ENCODE data around the gene IL20RA.

The IL20RA gene

DNA sequence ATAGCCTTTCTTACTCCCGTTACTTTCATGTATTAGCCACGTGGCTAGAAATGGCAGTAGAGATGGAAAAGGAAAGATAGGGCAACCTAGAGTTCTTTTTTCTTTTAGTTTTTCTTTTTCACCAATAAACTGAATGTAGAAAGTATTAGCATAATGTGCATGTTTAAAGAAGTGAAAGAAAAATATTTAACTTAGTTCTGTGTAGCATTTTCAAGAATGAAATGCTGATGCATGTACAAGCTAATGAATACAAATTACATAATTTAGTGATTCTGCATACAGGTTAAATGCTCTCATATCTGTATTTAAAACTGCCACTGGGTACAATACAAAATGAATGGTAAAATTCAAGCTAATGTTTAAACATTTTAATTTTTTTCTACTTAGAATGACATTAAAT is 22.6 kb upstream of the IL20RA start:
- no peak for DNase-seq (ENCODE audit: extremely low read depth, low read depth)
- H3K4me3 ChIP-seq (replicated peaks; ENCODE audit: low read depth, low read length), result no peak overlapping the region
- no peak for TF ChIP-seq CTCF (IDR thresholded peaks at IDR 0.05; ENCODE audit: low read depth, low read length, missing control alignments)

DNA sequence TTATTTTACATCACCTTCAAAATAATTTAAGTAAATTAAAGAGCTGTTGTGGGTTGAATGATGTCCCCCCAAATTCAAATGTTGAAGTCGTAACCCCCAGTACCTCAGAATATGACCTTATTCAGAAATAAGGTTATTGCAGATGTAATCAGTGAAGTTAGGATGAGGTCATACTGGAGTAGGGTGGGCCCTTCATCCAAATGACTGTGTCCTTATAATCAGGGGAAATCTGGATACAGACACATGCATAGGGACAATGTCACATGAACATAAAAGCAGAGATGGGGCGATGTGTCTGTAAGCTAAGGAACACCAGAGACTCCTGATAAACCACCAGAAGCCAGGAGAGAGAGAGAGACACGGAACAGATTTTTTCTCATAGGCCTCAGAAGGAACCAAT is 13.3 kb upstream of the IL20RA start:
- no peak for TF ChIP-seq CTCF (IDR thresholded peaks at IDR 0.05; ENCODE audit: low read depth, low read length, missing control alignments)
- DNase-seq (ENCODE audit: extremely low read depth, low read depth), result no peak
- H3K4me3 ChIP-seq (replicated peaks; ENCODE audit: low read depth, low read length), result no peak overlapping the region

- H3K4me3 ChIP-seq (replicated peaks; ENCODE audit: low read depth, low read length), result no peak overlapping the region
- DNase-seq (ENCODE audit: extremely low read depth, low read depth), result no peak
Measured at GRCh38 chr6:137056121-137056880, 11.5 kb upstream of the IL20RA start.

GRCh38 chr6:137051790-137052472 is 7.2 kb upstream of the IL20RA start:
- no peak for DNase-seq (ENCODE audit: extremely low read depth, low read depth)
- no peak overlapping the region for H3K4me3 ChIP-seq (replicated peaks; ENCODE audit: low read depth, low read length)
- no peak for TF ChIP-seq CTCF (IDR thresholded peaks at IDR 0.05; ENCODE audit: low read depth, low read length, missing control alignments)

More at GRCh38 chr6:137056121-137056880, 11.5 kb upstream of the IL20RA start:
- no peak for TF ChIP-seq CTCF (IDR thresholded peaks at IDR 0.05; ENCODE audit: low read depth, low read length, missing control alignments)

DNA sequence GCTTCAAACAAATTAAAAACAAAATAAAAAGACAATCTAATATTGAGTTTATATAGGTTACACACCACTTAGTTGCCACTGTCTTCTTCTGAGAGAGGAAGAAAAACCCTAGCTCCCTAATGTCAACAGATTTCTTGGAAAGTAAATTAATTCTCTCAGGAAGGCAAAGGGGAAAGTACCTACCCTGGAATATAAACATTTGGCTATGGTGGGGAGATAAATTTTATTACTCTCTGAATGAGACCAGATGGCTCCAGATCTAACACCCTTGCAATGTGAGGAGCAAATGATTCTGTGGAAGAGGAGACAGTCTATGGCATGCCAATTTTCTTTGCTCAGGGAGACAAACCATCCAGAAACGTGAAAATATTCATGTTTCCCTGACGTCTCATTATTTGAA is 4.3 kb upstream of the IL20RA start:
- no peak overlapping the region for H3K4me3 ChIP-seq (replicated peaks; ENCODE audit: low read depth, low read length)
- no peak for TF ChIP-seq CTCF (IDR thresholded peaks at IDR 0.05; ENCODE audit: low read depth, low read length, missing control alignments)
- no peak for DNase-seq (ENCODE audit: extremely low read depth, low read depth)

DNA sequence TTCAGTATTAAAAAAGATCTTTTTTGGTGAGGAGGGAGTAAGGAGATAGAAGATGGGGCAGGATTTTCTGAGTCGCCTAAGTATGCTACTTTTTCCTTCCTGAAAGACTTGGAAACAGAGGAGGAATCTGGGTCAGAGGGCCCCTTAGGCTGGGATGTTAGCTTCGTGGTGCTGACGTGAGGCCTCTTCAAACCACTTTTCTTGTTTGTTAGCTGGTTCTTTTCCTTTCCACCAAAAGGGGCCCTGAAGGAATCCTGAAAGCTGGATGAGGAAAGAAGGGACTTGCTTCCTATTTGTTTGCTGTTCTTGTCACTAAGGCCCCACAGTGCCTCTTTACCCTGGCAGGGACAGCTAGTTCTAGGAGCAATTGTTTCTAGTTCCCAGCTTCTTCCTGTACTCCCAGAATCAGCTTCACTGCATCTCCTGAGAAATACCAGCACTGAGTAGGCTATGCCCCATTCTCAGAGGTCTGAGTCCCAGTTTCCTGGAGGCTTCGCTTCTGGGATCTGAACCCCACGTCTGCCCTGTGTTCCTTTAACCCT is 2.2 kb upstream of the IL20RA start:
- H3K4me3 ChIP-seq (replicated peaks; ENCODE audit: low read depth, low read length), result no peak overlapping the region
- no peak for DNase-seq (ENCODE audit: extremely low read depth, low read depth)
- no peak for TF ChIP-seq CTCF (IDR thresholded peaks at IDR 0.05; ENCODE audit: low read depth, low read length, missing control alignments)
